HG02763 (cell line): ENCODE data around the gene MYRF.

Source experiments
- ATAC-seq: cut with Tn5 transposase; IDR thresholded peaks from one replicate; pipeline ENCODE4 v1.9.1; 2021; ENCODE audit warnings: mild to moderate bottlenecking, moderate library complexity; ENCODE audit not compliant: unreplicated experiment

Gene MYRF

DNA sequence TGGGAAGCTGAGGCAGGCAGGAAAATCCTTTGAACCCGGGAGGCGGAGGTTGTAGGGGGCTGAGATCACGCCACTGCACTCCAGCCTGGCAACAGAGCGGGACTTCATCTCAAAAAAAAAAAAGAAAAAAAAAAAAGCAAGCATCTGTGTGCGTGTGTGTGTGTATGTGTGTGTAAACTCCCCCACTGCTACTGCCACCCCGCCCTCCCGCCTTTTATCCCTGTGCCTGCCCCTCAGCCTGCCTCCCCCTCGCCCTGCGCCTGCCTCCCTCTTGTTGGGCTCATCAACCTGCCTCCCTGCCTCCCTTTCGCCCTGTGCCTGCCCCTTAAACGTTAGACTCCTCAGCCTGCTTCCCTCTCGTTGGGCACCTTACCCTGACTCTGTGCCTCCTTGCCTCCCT lies 22.0 kb downstream of the MYRF start:
- ATAC-seq, result no peak

DNA sequence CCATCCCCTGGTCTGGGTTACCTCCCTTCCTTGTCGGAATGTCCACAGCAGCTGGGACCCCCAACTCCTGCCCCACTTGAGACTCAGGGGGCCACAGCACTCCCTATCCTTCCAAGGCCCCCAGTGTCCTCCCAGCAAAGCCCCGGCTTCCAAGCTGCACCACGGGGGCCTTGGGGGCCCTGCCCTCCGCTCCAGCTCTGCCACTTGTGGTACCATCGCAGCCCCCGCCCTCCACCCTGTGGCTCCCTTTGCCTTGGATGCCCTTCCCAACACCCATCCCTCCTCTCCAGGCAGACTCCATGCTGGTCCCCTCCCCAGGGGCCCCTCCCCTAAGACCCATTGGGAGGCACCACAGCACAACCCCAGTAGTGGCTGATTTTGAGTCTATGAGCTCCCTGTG lies 22.7 kb downstream of the MYRF start:
- ATAC-seq, result no peak

DNA sequence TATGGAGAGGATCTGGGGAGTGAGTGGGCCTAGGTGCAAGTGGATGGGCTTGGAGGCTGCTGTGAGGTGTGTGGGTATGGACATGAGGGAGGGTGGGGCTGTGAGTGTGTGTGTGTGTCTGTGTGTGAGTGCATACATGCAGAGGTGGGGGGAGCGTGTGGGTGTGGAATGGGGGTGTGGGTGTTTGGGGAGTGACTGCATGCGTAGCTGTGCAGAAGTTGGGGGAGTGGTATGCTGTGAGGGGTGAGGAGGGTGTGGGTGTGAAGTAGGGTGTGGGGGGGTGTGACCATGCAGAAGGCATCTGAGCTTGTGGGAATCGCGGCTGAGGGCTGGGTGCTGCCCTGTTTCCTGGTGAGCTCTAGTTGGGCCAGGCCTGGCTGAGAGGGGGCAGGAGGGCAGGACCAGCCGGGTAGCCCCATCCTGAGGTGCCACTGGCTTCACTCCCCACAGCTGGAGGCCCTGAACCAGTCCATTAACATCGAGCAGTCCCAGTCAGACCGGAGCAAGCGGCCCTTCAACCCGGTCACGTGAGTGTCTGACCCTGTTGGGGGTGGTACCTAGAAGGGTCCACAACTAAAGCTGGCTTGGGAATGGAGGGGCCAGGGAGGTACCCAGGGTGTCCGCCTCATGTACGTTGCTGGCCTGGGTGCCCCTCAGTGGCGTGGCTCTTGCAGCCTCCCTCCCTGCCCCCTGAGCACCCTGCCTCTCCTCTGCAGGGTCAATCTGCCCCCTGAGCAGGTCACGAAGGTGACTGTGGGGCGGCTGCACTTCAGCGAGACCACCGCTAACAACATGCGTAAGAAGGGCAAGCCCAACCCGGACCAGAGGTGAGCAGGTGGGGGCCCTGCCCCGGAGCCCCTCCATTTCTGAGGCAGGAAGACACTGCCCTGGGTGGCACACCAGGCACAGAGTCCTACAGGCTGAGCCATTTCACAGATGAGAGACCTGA lies 23.4 kb downstream of the MYRF start:
- ATAC-seq, result no peak

- ATAC-seq, result no peak
Observed at GRCh38 chr11:61776561-61777075, 24.2 kb downstream of the MYRF start.

- ATAC-seq, result no peak
Observed at GRCh38 chr11:61777234-61778090, 25.0 kb downstream of the MYRF start.

DNA sequence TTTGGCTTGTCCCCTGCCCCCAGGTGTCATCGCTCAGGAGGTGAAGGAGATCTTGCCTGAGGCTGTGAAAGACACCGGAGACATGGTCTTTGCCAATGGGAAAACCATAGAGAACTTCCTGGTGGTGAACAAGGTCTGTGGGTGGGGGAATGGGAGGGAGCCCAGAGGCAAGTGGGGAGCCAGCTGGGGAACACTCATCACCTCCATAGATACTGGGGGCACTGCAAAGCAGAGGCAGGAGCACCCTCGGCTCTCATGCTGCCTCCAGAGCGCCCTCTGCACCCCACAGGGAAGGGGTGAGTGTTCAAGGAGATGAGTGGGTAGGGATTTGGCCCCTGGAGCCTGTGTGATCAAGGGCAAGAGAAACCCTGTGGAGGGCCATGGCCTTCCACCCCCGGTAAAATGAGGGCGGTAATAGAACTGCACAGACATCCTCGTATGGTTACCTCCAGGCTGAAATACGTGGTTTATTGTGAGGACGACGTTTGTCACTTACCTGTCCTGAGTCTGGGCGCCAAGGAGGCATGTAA lies 26.0 kb downstream of the MYRF start:
- no peak for ATAC-seq

DNA sequence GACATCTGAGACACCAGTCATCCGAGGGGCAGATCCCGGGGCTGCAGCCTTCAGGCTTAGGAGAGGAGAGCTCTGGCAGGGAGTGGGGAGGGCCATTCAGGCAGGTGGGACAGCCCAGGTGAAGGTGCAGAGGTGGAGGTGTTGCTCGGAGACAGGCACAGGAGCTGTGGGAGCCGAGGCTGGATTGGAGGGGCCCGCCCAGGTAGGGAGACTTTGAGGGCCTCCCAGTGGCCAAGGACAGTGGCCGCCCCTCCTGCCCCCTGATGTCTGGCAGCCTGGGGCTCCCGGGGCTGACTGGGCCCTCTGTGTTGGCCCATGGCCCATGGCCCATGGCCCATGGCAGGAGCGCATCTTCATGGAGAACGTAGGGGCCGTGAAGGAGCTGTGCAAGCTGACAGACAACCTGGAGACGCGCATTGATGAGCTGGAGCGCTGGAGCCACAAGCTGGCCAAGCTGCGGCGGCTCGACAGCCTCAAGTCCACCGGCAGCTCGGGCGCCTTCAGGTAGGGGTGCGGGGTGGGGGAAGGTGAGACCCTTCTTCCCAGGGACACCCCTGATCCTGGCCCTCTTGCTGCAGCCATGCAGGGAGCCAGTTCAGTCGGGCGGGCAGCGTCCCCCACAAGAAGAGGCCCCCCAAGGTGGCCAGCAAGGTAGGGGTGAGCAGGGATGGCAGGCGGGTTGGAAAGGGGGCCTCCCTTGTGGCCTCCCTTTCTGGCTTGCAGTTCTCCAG lies 26.6 kb downstream of the MYRF start:
- no peak for ATAC-seq

- no peak for ATAC-seq
Observed at GRCh38 chr11:61779666-61780525, 27.5 kb downstream of the MYRF start.

DNA sequence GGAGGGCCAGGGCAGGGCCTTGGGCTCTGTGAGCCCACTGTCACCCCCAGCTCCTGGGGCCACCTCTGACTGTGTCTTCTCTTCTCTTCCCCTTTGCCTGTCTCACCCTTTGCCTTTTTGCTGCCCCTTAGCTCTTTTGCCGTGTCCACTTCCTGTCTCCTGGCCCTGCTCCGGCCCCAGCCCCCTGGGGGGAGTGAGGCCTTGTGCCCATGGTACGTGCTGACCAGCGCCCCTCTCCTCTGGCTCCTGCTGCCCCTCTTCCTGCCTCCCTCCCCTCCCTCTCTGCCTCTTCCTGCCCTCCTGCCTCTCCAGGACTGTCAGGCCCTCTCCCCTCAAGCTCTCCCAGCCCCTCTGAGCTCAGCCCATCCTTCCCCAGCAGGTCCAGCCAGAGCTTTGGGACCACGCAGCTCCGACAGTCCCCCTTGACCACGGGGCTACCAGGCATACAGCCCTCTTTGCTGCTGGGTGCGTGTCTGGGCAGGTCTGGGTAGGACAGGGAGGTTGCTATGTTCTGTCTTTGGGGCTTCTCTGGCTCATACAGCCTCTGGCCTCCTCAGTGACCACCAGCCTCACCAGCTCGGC lies 28.2 kb downstream of the MYRF start:
- no peak for ATAC-seq

GRCh38 chr11:61781585-61781984 lies 29.1 kb downstream of the MYRF start:
- ATAC-seq, result no peak

DNA sequence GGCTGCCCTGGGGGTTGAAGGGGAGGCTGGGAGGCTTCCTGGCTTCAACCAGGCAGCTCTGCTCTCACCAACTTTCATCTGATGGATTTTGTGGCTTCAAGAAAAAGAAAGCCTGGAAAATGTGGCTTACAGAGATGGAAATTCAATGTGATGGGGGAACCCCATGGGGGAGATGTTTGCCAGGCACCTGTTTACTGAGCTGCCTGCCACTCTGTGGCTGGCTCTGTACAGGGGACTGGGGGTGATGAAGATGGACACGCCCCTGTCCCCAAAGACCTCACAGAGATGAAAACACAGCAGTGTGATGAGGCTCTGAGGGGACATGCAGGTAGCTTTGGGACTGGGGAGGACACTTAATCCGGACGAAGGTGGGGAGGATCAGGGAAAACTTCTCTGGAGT lies 29.9 kb downstream of the MYRF start:
- ATAC-seq, result no peak

DNA sequence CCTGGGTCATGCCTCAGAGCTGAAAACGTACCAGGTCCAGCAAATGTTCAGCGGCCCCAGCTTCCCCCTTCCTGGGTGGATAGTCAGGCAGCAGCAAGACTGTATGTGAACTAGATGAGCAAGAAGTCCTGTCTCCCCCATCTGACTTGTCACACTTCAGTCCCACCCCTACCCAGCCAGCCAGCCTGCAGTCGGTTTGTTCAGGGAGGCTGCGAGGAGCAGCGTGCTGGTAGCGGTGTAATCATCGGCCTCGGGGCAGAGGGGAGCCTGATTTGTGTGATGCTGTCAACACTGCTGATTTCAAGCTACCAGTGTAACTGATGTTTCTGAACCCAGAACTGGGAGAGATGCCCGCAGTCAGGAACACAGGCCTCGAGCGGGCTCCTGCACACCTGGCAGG lies 30.4 kb downstream of the MYRF start:
- no peak for ATAC-seq

GRCh38 chr11:61783717-61784505 lies 31.5 kb downstream of the MYRF start:
- ATAC-seq, result no peak

DNA sequence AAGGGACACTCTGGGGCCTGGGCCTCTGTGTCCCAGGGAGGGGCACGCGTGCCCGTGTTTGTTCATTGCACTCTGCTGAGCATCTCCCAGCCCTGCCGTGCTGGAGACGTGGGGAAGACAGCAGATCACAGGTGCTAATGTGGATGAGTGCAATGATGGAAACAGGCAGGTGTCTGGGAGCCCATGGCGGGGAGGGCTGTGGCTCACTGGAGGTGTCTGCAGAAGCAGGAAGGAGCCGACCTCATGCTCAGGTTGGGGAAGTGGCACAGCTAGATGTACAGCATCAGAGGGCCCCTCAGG lies 32.0 kb downstream of the MYRF start:
- no peak for ATAC-seq

DNA sequence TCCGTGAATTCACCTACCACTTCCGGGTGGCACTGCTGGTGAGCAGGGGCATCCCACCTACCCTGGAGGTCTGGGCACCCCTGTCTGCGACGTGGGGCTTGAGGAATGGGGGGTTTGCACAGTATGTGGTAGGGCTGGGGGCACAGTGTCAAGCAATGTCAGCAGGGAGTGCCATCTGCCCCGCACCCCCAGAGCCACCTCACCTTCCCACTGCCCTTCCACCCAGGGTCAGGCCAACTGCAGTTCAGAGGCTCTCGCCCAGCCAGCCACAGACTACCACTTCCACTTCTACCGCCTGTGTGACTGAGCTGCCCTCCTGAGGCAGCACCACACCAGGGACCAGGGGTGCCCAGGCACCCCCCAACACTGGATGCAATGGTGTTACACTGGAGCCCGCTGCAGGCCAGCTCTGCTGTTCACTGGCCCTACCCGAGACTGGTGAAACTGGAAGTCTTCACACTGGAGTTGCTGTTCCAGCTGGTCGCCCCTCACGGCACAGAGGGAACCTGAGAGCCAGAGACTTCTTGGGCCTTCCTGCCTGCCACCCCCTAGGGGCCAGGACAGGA lies 33.5 kb downstream of the MYRF start:
- ATAC-seq, result no peak

DNA sequence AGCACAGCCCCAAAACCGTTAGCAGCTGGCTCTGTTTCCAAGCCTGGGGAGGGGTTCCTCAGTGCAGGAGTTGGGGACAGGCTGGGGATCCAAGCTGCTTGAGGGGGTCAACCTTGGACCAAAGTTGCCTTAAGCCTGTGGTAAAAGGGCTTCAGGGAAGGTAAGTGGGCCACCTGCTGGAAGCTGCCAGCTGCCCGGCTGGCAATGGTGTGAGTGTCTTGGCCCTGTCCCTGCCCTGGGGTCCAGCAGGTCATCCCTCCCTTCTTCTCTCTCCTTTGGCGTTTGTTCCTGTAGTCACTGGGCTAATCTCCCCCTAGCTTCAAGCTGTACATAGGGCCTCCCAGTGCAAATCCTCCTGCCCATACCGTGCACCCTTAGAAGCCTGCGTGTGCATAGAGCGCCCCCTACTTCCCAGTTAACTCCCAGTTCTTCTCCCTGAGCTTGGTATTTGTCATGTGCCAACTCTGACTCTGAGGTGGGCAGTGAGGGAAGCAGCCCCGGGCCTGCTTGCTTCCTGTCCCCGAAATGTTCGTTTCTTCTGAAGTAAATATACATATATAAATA lies 35.6 kb downstream of the MYRF start:
- ATAC-seq, result no peak

DNA sequence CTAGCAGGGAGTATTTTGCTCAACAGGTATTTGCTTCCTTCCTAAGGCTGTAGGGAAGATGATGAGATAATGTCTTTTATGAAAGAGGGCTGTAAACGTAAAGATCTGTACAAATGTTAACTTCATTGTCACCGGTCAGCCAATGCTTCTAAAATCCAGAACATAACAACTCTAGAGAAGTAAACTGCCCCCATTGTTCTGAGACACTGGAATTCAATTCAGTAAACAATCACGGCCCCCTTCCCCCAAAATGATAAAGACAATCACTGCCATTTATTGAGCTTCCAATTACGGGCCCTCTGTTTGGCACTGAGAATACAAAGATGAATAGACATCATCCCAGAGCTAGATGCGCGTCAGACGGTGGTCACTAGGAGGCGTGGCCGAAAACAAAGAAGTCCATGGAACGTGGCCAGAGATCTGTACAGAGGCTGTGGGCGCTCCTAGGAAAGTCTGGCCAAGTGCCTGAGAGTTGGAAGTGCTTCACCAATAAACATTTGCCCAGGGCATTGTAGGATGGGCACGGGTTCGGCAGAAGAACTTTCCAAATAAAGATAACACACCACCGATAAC lies 39.4 kb downstream of the MYRF start:
- ATAC-seq, result peak; percentile 6
